Sigmoid colon (tissue), 7 donors: ENCODE data around the gene RTRAF. TPM values are rescaled to one million over a fixed set of nuclear protein-coding genes. Genes with fewer than 3 reads are reported as not detected.

Experiments used
- DNase-seq: peaks from one replicate; pipeline ENCODE4 v3.0.0-alpha.2; 2019
- H3K27ac ChIP-seq, 4 donors: fragments of 200-600 bp; sonication (generic); one replicate each; pipeline ENCODE4 v1.5.1; 2016 to 2019; ENCODE audit warnings: mild to moderate bottlenecking in 1 of 4
- H3K27me3 ChIP-seq, 3 donors: fragments of 200-600 bp; sonication (generic); one replicate each; pipeline ENCODE4 v1.5.1; 2019; ENCODE audit warnings: mild to moderate bottlenecking in 1 of 3
- H3K36me3 ChIP-seq, 4 donors: fragments of 200-600 bp; sonication (generic); one replicate each; pipeline ENCODE4 v1.5.1; 2016 to 2019
- H3K4me1 ChIP-seq, 4 donors: fragments of 200-600 bp; sonication (generic); one replicate each; pipeline ENCODE4 v1.5.1; 2017 to 2019
- H3K4me3 ChIP-seq, 4 donors: fragments of 200-600 bp; sonication (generic); one replicate each; pipeline ENCODE4 v1.5.1; 2017 to 2019; ENCODE audit warnings: mild to moderate bottlenecking in 2 of 4, moderate library complexity in 1 of 4
- H3K9me3 ChIP-seq, 4 donors: fragments of 200-600 bp in 3 of 4; sonication (generic) in 3 of 4; one replicate each; pipeline versions ENCODE4 v1.5.1 to v1.6.1; 2013 to 2019
- CTCF ChIP-seq, 4 experiments: fragments of 450-650 bp in 3 of 4; fragments of 200-600 bp in 1 of 4; IDR thresholded peaks; one replicate each; pipeline ENCODE4 v1.5.1; 2016 to 2019; ENCODE audit warnings: antibody characterized with exemption in 4 of 4, mild to moderate bottlenecking in 3 of 4, moderate library complexity in 2 of 4
- EP300 ChIP-seq, 4 donors: sonication (generic); formaldehyde crosslinking; IDR thresholded peaks; one replicate each; pipeline ENCODE4 v1.6.1; 2017; ENCODE audit warnings: antibody characterized with exemption in 4 of 4
- POLR2A ChIP-seq, 2 donors: fragments of 450-650 bp; IDR thresholded peaks; one replicate each; pipeline ENCODE4 v1.6.1; 2016; ENCODE audit warnings: antibody characterized with exemption in 2 of 2, mild to moderate bottlenecking in 2 of 2, moderate library complexity in 2 of 2
- POLR2AphosphoS5 ChIP-seq, 4 donors: sonication (generic); formaldehyde crosslinking; IDR thresholded peaks; one replicate each; pipeline ENCODE4 v1.6.1; 2017; ENCODE audit warnings: antibody characterized with exemption in 4 of 4
- whole genome bisulfite sequencing, 2 donors: extraction: QIAGEN DNeasy Blood & Tissue Kit; methylation state at CpG; one replicate each; pipeline ENCODE4 v1.1.7; 2013; 5-methylcytosine and 5-hydroxymethylcytosine counted together
- intact Hi-C: fragments of 100-400 bp; cut with DNase I; formaldehyde crosslinking; loops from one replicate; pipeline ENCODE4 v1.15.1; 2023
- polyA plus RNA-seq, 3 donors: library from polyadenylated mRNA; stranded (reverse); fragments of 200-250 nt; gene quantifications; one replicate each; pipeline ENCODE4 v1.2.3, GENCODE V29; 2013
- total RNA-seq, 4 donors: library from RNA; depleted of rRNA; stranded (reverse); fragments of >200 nt; gene quantifications; one replicate each; pipeline ENCODE4 v1.1.0, GENCODE V29; 2016
- donor health status: healthy with polysubstance abuse.
- donor health status: Bipolar disorder and iron deficiency.
- donor health status: healthy.

Gene RTRAF
- total and polyA plus RNA-seq, 7 donors = 33.5 to 152 (median 76.0) TPM

- no peak for DNase-seq
- TF ChIP-seq CTCF (IDR thresholded peaks at IDR 0.05) = no peak
- TF ChIP-seq EP300 (IDR thresholded peaks at IDR 0.05) = no peak
- no peak for TF ChIP-seq POLR2A (IDR thresholded peaks at IDR 0.05)
- no peak for TF ChIP-seq POLR2AphosphoS5 (IDR thresholded peaks at IDR 0.05)
- Histone ChIP-seq H3K4me3 (no peak overlapping the region), H3K9me3 (peaks cover 0 to 5% (median 0%) of the 10 kb centered on the region in 4 donors), H3K27ac (no peak overlapping the region), H3K4me1 (no peaks in the 10 kb centered on the region), H3K27me3 (no peaks in the 10 kb centered on the region), H3K36me3 (peaks cover 0 to 9% (median 3%) of the 10 kb centered on the region in 4 donors)
- intact Hi-C loops = no loop called here
- WGBS, 2 donors = 88 to 89% methylated on average over 2 of the region's 2 CpGs
These were observed 35.3 kb upstream of the RTRAF start for GRCh38 chr14:51954031-51954430.

GRCh38 chr14:51954657-51955056, 34.7 kb upstream of the RTRAF start:
- H3K27ac ChIP-seq = no peak overlapping the region
- peaks cover 0 to 9% (median 0%) of the 10 kb centered on the region in 4 donors for H3K9me3 ChIP-seq
- TF ChIP-seq POLR2AphosphoS5 (IDR thresholded peaks at IDR 0.05) = no peak
- no peak for TF ChIP-seq EP300 (IDR thresholded peaks at IDR 0.05)
- TF ChIP-seq CTCF (IDR thresholded peaks at IDR 0.05) = no peak
- TF ChIP-seq POLR2A (IDR thresholded peaks at IDR 0.05) = no peak
- WGBS, 2 donors = 94 to 96% methylated on average over 3 of the region's 3 CpGs
- DNase-seq = no peak
- H3K4me3 ChIP-seq = no peak overlapping the region
- H3K36me3 ChIP-seq = peaks cover 0 to 9% (median 3%) of the 10 kb centered on the region in 4 donors
- no peaks in the 10 kb centered on the region for H3K27me3 ChIP-seq
- intact Hi-C loops = no loop called here
- H3K4me1 ChIP-seq = no peaks in the 10 kb centered on the region

GRCh38 chr14:51957950-51958349, 31.4 kb upstream of the RTRAF start:
- WGBS, 2 donors = 68 to 78% methylated on average over 2 of the region's 2 CpGs
- intact Hi-C loops = no loop called here
- TF ChIP-seq POLR2AphosphoS5 (IDR thresholded peaks at IDR 0.05) (no peak), CTCF (IDR thresholded peaks at IDR 0.05) (no peak), POLR2A (IDR thresholded peaks at IDR 0.05) (no peak), EP300 (IDR thresholded peaks at IDR 0.05) (no peak)

GRCh38 chr14:51959928-51960327, 29.4 kb upstream of the RTRAF start:
- peaks cover 0 to 19% (median 3%) of the 10 kb centered on the region in 4 donors for H3K4me1 ChIP-seq
- no peaks in the 10 kb centered on the region for H3K27me3 ChIP-seq
- H3K27ac ChIP-seq = no peak overlapping the region
- intact Hi-C loops = loop anchor here (5.0 kb wide), 1 partner anchor 98 kb away; the partner anchor contains the start of gene GNG2
- H3K36me3 ChIP-seq = peaks cover 0 to 5% (median 1%) of the 10 kb centered on the region in 4 donors
- 97 to 99% methylated on average over 1 of the region's 1 CpG for WGBS, 2 donors
- H3K4me3 ChIP-seq = no peak overlapping the region
- DNase-seq = no peak
- TF ChIP-seq EP300 (IDR thresholded peaks at IDR 0.05) (no peak), POLR2A (IDR thresholded peaks at IDR 0.05) (no peak), CTCF (IDR thresholded peaks at IDR 0.05) (no peak), POLR2AphosphoS5 (IDR thresholded peaks at IDR 0.05) (no peak)
- H3K9me3 ChIP-seq = peaks cover 0 to 10% (median 0%) of the 10 kb centered on the region in 4 donors

More at GRCh38 chr14:51957950-51958349, 31.4 kb upstream of the RTRAF start:
- Histone ChIP-seq H3K4me1 (peaks cover 0 to 8% (median 0%) of the 10 kb centered on the region in 4 donors), H3K27me3 (no peaks in the 10 kb centered on the region), H3K36me3 (peaks cover 0 to 5% (median 1%) of the 10 kb centered on the region in 4 donors), H3K9me3 (peaks cover 0 to 10% (median 0%) of the 10 kb centered on the region in 4 donors), H3K27ac (no peak overlapping the region), H3K4me3 (no peak overlapping the region)
- DNase-seq = no peak

- H3K9me3 ChIP-seq = peaks cover 0 to 10% (median 0%) of the 10 kb centered on the region in 4 donors
- H3K36me3 ChIP-seq = peaks cover 0 to 5% (median 1%) of the 10 kb centered on the region in 4 donors
- intact Hi-C loops = loop anchor here (5.0 kb wide), 1 partner anchor 99 kb away; the partner anchor contains the start of gene GNG2
- H3K4me1 ChIP-seq = peaks cover 0 to 19% (median 3%) of the 10 kb centered on the region in 4 donors
- no peak overlapping the region for H3K27ac ChIP-seq
- H3K27me3 ChIP-seq = no peaks in the 10 kb centered on the region
- DNase-seq = no peak
- no peak for TF ChIP-seq EP300 (IDR thresholded peaks at IDR 0.05)
- TF ChIP-seq POLR2A (IDR thresholded peaks at IDR 0.05) = no peak
- TF ChIP-seq POLR2AphosphoS5 (IDR thresholded peaks at IDR 0.05) = no peak
- no peak for TF ChIP-seq CTCF (IDR thresholded peaks at IDR 0.05)
- no peak overlapping the region for H3K4me3 ChIP-seq
These were observed 28.5 kb upstream of the RTRAF start for GRCh38 chr14:51960866-51961265.
